Measurements from ENCODE around the gene ZNF425.

DNA sequence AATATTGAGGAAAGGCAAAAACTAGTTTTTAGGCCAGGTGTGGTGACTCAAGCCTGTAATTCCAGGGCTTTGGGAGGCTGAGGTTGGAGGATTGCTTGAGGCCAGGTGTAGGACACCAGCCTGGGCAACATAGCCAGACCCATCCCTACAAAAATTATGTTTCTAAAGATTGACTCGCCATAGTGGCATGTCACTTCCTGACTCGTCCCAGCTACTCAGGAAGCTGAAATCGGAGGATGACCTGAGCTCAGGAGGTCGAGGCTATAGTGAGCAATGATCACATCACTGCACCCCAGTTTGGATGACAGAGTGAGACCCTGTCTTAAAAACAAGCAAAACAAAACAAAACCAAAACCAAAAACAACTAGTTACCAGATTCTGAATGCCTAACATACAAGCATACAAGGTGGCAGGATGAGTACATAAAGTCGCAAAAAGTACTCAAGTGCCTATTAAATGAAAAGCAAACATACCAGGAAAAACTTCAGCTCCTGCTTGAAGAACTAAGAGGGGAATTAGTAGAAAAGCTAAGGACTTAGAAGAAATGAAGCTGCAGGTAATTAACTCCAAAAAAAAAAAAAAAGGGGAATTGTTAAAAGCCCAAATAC lies 35.2 kb upstream of the ZNF425 start:
- TF ChIP-seq, protein P1, sequence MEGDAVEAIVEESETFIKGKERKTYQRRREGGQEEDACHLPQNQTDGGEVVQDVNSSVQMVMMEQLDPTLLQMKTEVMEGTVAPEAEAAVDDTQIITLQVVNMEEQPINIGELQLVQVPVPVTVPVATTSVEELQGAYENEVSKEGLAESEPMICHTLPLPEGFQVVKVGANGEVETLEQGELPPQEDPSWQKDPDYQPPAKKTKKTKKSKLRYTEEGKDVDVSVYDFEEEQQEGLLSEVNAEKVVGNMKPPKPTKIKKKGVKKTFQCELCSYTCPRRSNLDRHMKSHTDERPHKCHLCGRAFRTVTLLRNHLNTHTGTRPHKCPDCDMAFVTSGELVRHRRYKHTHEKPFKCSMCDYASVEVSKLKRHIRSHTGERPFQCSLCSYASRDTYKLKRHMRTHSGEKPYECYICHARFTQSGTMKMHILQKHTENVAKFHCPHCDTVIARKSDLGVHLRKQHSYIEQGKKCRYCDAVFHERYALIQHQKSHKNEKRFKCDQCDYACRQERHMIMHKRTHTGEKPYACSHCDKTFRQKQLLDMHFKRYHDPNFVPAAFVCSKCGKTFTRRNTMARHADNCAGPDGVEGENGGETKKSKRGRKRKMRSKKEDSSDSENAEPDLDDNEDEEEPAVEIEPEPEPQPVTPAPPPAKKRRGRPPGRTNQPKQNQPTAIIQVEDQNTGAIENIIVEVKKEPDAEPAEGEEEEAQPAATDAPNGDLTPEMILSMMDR (conservative IDR thresholded peaks at IDR 0.05; ENCODE audit: low read length), result no peak
- TF ChIP-seq EZH2phosphoT487 (IDR thresholded peaks at IDR 0.05; ENCODE audit: borderline replicate concordance), result no peak
